ENCODE results near the gene PBLD.

DNA sequence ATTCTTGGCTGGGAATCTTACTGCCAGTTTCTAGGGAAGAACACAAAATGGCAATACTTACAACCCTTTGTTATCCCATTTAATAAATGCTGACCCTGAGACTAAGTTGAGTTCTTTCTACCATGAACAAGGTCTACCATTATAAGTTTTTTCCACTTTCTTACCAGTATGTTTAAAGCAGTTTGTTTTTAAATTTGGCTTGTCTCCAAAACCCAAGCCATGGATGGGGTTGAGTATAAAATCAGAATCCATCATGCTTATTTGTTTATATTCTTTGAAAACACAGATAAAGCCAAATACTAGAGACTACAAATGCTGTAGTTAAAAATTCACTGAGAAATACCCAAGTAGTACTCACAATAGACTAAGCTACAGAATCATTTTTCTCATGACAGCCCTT lies 42.0 kb downstream of the PBLD start:
- TF ChIP-seq, protein P1, sequence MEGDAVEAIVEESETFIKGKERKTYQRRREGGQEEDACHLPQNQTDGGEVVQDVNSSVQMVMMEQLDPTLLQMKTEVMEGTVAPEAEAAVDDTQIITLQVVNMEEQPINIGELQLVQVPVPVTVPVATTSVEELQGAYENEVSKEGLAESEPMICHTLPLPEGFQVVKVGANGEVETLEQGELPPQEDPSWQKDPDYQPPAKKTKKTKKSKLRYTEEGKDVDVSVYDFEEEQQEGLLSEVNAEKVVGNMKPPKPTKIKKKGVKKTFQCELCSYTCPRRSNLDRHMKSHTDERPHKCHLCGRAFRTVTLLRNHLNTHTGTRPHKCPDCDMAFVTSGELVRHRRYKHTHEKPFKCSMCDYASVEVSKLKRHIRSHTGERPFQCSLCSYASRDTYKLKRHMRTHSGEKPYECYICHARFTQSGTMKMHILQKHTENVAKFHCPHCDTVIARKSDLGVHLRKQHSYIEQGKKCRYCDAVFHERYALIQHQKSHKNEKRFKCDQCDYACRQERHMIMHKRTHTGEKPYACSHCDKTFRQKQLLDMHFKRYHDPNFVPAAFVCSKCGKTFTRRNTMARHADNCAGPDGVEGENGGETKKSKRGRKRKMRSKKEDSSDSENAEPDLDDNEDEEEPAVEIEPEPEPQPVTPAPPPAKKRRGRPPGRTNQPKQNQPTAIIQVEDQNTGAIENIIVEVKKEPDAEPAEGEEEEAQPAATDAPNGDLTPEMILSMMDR (IDR thresholded peaks at IDR 0.05) = no peak
- no peak for TF ChIP-seq POLR2A (IDR thresholded peaks at IDR 0.05)
